Karpas-422 (cell line): ENCODE measurements around the gene OPN5. TPM values are rescaled to one million over a fixed set of nuclear protein-coding genes. Genes with fewer than 3 reads are reported as not detected.

ENCODE experiments used
- DNase-seq: peaks from one replicate; pipeline ENCODE4 v3.0.0-alpha.2; 2015
- H2AFZ ChIP-seq: fragments of 200-600 bp; sonication (generic); 2 replicates; pipeline ENCODE4 v1.6.1; 2014; ENCODE audit warnings: antibody characterized with exemption, low read length, mixed read lengths
- H3K27ac ChIP-seq: fragments of 200-600 bp; sonication (generic); 2 replicates; pipeline ENCODE4 v1.5.1; 2014; ENCODE audit warnings: mild to moderate bottlenecking, low read length, moderate library complexity
- H3K27me3 ChIP-seq: fragments of 200-600 bp; sonication (generic); 2 replicates; pipeline ENCODE4 v1.6.1; 2014; ENCODE audit warnings: low read length, mixed read lengths
- H3K36me3 ChIP-seq: fragments of 200-600 bp; sonication (generic); 2 replicates; pipeline ENCODE4 v1.6.1; 2014; ENCODE audit warnings: low read length, mixed read lengths; ENCODE audit not compliant: insufficient read depth
- H3K4me1 ChIP-seq: fragments of 200-600 bp; sonication (generic); 2 replicates; pipeline ENCODE4 v1.6.1; 2014; ENCODE audit warnings: mild to moderate bottlenecking, low read length, mixed read lengths
- H3K4me2 ChIP-seq: fragments of 200-600 bp; sonication (generic); 2 replicates; pipeline ENCODE4 v1.6.1; 2014; ENCODE audit warnings: low read length, low read depth, mild to moderate bottlenecking; ENCODE audit not compliant: poor library complexity, severe bottlenecking
- H3K4me3 ChIP-seq: fragments of 200-600 bp; sonication (generic); 2 replicates; pipeline ENCODE4 v1.5.1; 2014; ENCODE audit warnings: mild to moderate bottlenecking, antibody characterized with exemption, low read length, mixed read lengths
- H3K79me2 ChIP-seq: fragments of 200-600 bp; sonication (generic); 2 replicates; pipeline ENCODE4 v1.6.1; 2014; ENCODE audit warnings: mild to moderate bottlenecking, low read length, mixed read lengths
- H3K9ac ChIP-seq: fragments of 200-600 bp; sonication (generic); 2 replicates; pipeline ENCODE4 v1.6.0; 2014; ENCODE audit warnings: low read length
- H3K9me2 ChIP-seq: fragments of 200-600 bp; sonication (generic), shearing (Covaris generic); replicated peaks from 2 replicates; pipeline ENCODE4 v1.6.0; 2014; ENCODE audit warnings: mild to moderate bottlenecking, low read length, moderate library complexity; ENCODE audit not compliant: insufficient read depth
- H3K9me3 ChIP-seq: fragments of 300-700, 200-600 bp; sonication (generic); 2 replicates; pipeline ENCODE4 v1.6.1; 2014; ENCODE audit warnings: low read length, mixed read lengths
- H4K20me1 ChIP-seq: fragments of 200-600 bp; sonication (generic); 2 replicates; pipeline ENCODE4 v1.6.1; 2014; ENCODE audit warnings: mild to moderate bottlenecking, antibody characterized with exemption, low read length, low read depth; ENCODE audit not compliant: insufficient read depth
- total RNA-seq: library from RNA; depleted of rRNA; stranded (reverse); fragments of >200 nt; shearing (Covaris generic); gene quantifications from 2 replicates; pipeline ENCODE4 v1.2.3, GENCODE V29; 2014; ENCODE audit warnings: low replicate concordance

OPN5 gene
- total RNA-seq, 1 experiment from 2014 or later = not detected

DNA sequence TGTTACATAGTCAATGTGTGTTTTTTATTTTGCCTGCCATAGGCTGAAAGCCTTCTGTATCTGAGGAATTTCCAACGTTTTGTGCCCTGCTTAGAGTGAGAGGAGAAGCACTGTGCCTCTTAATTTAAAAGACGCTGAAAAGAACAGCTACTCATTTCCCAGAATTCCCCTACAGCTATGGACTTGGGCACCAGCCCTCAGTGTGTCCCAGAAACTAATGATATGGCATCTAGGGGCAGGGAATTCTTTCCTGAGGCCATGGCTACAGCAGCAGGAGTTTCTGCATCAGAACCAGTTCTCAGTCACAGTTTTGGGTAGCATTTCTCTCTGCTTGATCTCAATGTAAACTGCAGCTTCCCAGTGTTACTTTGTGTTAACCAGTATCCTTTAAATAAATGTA is 20.2 kb downstream of the OPN5 start:
- H3K9ac ChIP-seq = no peak overlapping the region
- no peaks in the 10 kb centered on the region for H3K27me3 ChIP-seq
- H3K9me2 ChIP-seq = no peaks in the 10 kb centered on the region
- no peaks in the 10 kb centered on the region for H3K9me3 ChIP-seq
- no peak for DNase-seq
- H4K20me1 ChIP-seq = no peaks in the 10 kb centered on the region
- no peaks in the 10 kb centered on the region for H3K36me3 ChIP-seq
- no peaks in the 10 kb centered on the region for H3K4me1 ChIP-seq
- H3K27ac ChIP-seq = no peak overlapping the region
- no peak overlapping the region for H3K4me3 ChIP-seq
- no peaks in the 10 kb centered on the region for H3K79me2 ChIP-seq
- no peak overlapping the region for H3K4me2 ChIP-seq
- H2AFZ ChIP-seq = no peak overlapping the region

DNA sequence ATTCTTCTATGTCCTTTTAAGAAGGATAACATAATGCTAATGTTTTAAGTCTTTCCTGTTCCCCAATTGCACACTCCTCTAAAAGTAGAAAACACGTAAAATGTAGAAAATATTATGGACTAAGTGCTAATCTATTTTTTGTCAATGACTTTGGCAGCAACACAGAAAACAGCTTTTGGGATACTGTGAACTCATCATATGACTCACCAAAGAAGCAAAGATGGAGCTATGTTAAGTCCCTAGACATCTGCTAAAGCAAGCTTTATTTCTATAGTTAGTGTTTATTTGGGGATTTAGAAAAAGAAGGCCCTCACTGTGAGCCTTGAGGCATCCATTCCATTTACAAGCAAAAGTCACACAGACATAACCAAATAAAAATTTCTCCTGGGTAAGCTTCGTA is 23.0 kb downstream of the OPN5 start:
- DNase-seq = no peak

DNA sequence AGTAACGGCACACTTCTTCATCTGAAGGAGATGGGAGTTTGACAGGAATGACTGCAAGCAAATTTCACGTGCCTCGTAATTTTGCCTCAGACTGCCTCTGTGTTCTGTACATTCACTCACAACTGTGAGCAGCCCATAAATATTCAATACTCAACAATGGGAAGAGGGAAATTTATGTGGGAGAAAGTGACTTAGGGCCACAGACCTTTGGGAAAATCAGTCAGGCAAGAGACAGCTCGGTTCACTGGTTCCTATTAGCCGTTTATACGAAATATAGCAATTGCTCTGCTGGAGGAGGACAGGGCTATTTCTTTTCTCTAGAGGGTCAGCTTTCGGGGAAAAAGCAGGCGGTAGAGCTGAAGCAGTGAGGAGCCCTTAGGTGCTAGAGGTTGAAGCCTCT is 28.0 kb downstream of the OPN5 start:
- Histone ChIP-seq H3K4me2 (no peak overlapping the region), H3K9me2 (no peaks in the 10 kb centered on the region), H3K27ac (no peak overlapping the region), H3K9ac (no peak overlapping the region), H4K20me1 (no peaks in the 10 kb centered on the region), H3K4me3 (no peak overlapping the region), H2AFZ (no peak overlapping the region), H3K9me3 (no peaks in the 10 kb centered on the region), H3K36me3 (no peaks in the 10 kb centered on the region), H3K27me3 (no peaks in the 10 kb centered on the region), H3K4me1 (no peaks in the 10 kb centered on the region), H3K79me2 (no peaks in the 10 kb centered on the region)
- no peak for DNase-seq

More for the DNA sequence above, 23.0 kb downstream of the OPN5 start:
- Histone ChIP-seq H3K4me1 (no peaks in the 10 kb centered on the region), H4K20me1 (no peaks in the 10 kb centered on the region), H3K4me2 (no peak overlapping the region), H3K9me3 (no peaks in the 10 kb centered on the region), H3K27ac (no peak overlapping the region), H3K9me2 (no peaks in the 10 kb centered on the region), H3K9ac (no peak overlapping the region), H3K79me2 (no peaks in the 10 kb centered on the region), H2AFZ (no peak overlapping the region), H3K4me3 (no peak overlapping the region), H3K36me3 (no peaks in the 10 kb centered on the region), H3K27me3 (no peaks in the 10 kb centered on the region)

DNA sequence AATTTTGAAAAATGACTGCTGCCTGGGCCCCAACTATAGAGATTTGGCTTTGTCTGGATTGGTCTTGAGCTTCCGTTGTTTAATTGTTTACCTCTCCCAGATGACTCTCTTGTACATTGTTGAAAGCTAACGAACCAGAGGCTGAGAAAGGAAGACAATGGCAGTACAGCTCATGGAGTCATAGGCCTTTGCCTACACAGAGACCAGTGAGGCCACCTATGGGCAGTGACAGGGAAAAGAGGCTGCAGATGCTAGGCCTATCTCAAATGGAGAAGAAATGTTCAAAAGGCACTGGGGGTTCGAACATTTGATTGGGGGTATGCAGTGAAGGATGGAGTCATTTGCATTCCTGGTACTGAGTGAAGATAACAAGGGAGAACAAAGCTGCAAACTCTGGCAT is 29.1 kb downstream of the OPN5 start:
- no peaks in the 10 kb centered on the region for H3K36me3 ChIP-seq
- H3K9me3 ChIP-seq = no peaks in the 10 kb centered on the region
- H3K4me2 ChIP-seq = no peak overlapping the region
- H2AFZ ChIP-seq = no peak overlapping the region
- H3K27ac ChIP-seq = no peak overlapping the region
- peak; percentile 48 for DNase-seq
- no peaks in the 10 kb centered on the region for H3K79me2 ChIP-seq
- H4K20me1 ChIP-seq = no peaks in the 10 kb centered on the region
- H3K9ac ChIP-seq = no peak overlapping the region
- H3K9me2 ChIP-seq = no peaks in the 10 kb centered on the region
- H3K4me1 ChIP-seq = no peaks in the 10 kb centered on the region
- H3K27me3 ChIP-seq = no peaks in the 10 kb centered on the region
- no peak overlapping the region for H3K4me3 ChIP-seq

DNA sequence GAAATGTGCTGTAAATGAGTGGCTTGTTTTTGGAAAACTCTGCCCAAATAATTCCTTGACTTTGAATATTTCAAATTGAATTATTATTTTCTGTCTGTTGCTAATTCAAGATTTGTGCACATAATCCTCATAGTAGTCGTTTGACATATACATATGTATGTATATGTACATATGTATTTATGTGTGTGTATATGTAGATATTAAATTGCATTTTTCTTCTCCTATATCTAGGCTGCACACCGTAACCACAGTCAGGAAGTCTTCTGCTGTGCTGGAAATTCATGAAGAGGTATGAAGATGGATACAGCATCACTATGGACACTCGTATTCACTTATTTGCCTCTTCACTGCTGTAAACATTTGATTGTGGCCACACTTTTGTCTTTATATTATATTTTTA is 29.6 kb downstream of the OPN5 start:
- no peak overlapping the region for H3K4me3 ChIP-seq
- H4K20me1 ChIP-seq = no peaks in the 10 kb centered on the region
- no peak overlapping the region for H3K9ac ChIP-seq
- H2AFZ ChIP-seq = no peak overlapping the region
- H3K4me1 ChIP-seq = no peaks in the 10 kb centered on the region
- DNase-seq = no peak
- no peaks in the 10 kb centered on the region for H3K9me2 ChIP-seq
- H3K4me2 ChIP-seq = no peak overlapping the region
- no peak overlapping the region for H3K27ac ChIP-seq
- no peaks in the 10 kb centered on the region for H3K27me3 ChIP-seq
- H3K36me3 ChIP-seq = no peaks in the 10 kb centered on the region
- H3K9me3 ChIP-seq = no peaks in the 10 kb centered on the region
- no peaks in the 10 kb centered on the region for H3K79me2 ChIP-seq

DNA sequence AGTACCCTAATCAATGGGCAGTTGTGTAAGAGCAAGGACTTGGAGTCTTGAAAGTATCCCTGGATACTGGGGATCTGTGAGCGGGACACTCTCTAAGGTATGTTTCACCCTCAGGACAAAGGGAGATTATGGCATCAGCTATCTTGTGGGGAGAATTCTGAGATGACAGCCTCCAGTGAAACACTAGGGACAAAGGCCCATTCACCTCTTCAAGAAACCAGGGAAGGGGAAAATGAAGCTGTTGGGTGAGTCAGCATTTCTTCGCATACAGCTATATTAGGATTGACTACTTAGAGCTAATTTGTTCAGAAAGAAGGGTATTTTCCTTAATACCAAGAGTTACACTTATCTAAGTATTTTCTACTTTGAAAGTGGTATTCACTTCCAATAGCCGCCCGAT is 35.9 kb downstream of the OPN5 start:
- H3K9ac ChIP-seq = no peak overlapping the region
- H3K27ac ChIP-seq = no peak overlapping the region
- no peak overlapping the region for H3K4me3 ChIP-seq
- no peak overlapping the region for H3K4me2 ChIP-seq
- no peaks in the 10 kb centered on the region for H3K36me3 ChIP-seq
- H3K9me3 ChIP-seq = no peaks in the 10 kb centered on the region
- H4K20me1 ChIP-seq = no peaks in the 10 kb centered on the region
- no peak overlapping the region for H2AFZ ChIP-seq
- H3K27me3 ChIP-seq = no peaks in the 10 kb centered on the region
- no peaks in the 10 kb centered on the region for H3K79me2 ChIP-seq
- no peaks in the 10 kb centered on the region for H3K9me2 ChIP-seq
- H3K4me1 ChIP-seq = no peaks in the 10 kb centered on the region
- no peak for DNase-seq

DNA sequence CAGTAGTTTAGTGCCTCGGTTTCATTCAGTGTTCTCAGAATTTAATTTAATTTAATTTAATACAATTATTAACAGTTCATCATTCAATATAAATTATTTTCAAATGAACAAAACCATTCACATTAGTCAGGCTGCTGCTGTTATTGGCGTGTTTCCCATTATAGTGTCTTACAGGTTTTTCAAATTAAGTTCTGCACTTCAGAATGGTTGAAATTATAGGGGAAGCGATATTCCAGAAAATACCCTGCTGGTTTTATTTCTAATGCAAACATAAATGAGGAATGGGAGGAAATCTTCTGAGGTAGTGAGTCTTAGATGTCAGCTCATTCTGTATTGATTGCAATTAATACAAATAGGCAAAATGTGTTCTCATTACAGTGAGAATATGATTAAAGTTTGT is 37.6 kb downstream of the OPN5 start:
- H3K27ac ChIP-seq = no peak overlapping the region
- no peak overlapping the region for H3K4me3 ChIP-seq
- H3K9me3 ChIP-seq = no peaks in the 10 kb centered on the region
- H3K9me2 ChIP-seq = no peaks in the 10 kb centered on the region
- H3K36me3 ChIP-seq = no peaks in the 10 kb centered on the region
- no peaks in the 10 kb centered on the region for H4K20me1 ChIP-seq
- H3K27me3 ChIP-seq = no peaks in the 10 kb centered on the region
- no peaks in the 10 kb centered on the region for H3K79me2 ChIP-seq
- no peak overlapping the region for H2AFZ ChIP-seq
- no peak overlapping the region for H3K4me2 ChIP-seq
- no peak for DNase-seq
- H3K4me1 ChIP-seq = no peaks in the 10 kb centered on the region
- H3K9ac ChIP-seq = no peak overlapping the region

DNA sequence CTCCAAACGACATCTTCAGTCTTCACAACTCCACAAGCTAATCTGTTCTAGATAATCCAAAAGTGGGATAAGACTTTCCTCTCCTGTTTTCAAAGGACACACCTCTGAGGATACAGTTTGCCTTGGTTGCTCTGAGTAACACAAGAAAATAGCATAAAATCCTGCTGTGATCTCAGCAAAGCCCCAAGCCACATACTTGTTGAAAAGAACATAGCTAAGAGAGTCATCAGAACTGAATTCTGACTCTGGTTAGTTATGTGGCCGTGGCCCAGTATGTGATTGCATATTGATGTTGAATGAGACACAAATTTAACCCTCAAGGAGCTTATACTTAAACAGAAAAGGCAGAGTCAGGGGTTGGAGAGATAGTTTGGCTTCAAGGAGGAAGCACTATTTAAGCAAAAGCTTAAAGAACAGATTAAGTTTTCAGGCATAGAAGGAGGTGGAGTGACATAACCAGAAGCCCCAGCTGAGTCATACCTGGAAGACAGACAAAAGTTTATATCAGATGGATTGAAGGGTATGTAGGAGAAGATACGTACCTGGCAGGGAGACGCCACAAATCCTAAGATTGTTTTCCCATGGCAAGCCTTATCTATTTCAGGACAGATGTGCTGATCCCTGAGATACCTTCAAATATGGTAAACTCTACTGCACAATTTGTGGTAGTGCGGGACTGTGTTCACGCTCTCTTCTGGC is 41.2 kb downstream of the OPN5 start:
- Histone ChIP-seq H3K9me2 (no peaks in the 10 kb centered on the region), H3K4me3 (no peak overlapping the region)

More for the DNA sequence above, 41.2 kb downstream of the OPN5 start:
- Histone ChIP-seq H3K9me3 (no peaks in the 10 kb centered on the region), H3K27ac (no peak overlapping the region), H3K27me3 (no peaks in the 10 kb centered on the region), H3K9ac (no peak overlapping the region), H4K20me1 (no peaks in the 10 kb centered on the region), H3K4me2 (no peak overlapping the region), H3K4me1 (no peaks in the 10 kb centered on the region), H3K36me3 (no peaks in the 10 kb centered on the region), H2AFZ (no peak overlapping the region), H3K79me2 (no peaks in the 10 kb centered on the region)
- DNase-seq = no peak
